SK-N-SH (cell line): ENCODE measurements around the gene ATP6V1G3. TPM values are rescaled to one million over a fixed set of nuclear protein-coding genes. Genes with fewer than 3 reads are reported as not detected.

Source experiments
- CTCF ChIA-PET: fragments of 300-600, 350-600 bp; formaldehyde crosslinking; extraction: SDS; loops from one replicate; lab custom pipeline; 2021; lab: Yijun Ruan, JAX
- POLR2A ChIA-PET: fragments of 350-600 bp; sonication (Branson Sonifier 250); formaldehyde crosslinking; extraction: SDS; loops from one replicate; lab custom pipeline; 2020; ENCODE audit warnings: antibody characterized with exemption, inconsistent platforms; lab: Yijun Ruan, JAX
- DNase-seq: peaks from one replicate; pipeline ENCODE4 v3.0.0; 2012
- H2AFZ ChIP-seq: fragments of 200-600 bp; sonication (generic); 2 replicates; pipeline ENCODE4 v1.8.1; 2016; ENCODE audit warnings: antibody characterized with exemption, mild to moderate bottlenecking, low read depth
- H3F3A ChIP-seq: fragments of 200-600 bp; sonication (generic); replicated peaks from 2 replicates; pipeline ENCODE3; 2016; ENCODE audit warnings: antibody characterized with exemption, mild to moderate bottlenecking; ENCODE audit not compliant: insufficient read depth
- H3K27ac ChIP-seq, 2 experiments: fragments of 200-500 bp in 1 of 2; fragments of 200-600 bp in 1 of 2; sonication (Bioruptor generic) in 1 of 2; sonication (generic), shearing (Covaris generic) in 1 of 2; 2 replicates each; pipeline versions ENCODE4 v1.5.1 to v1.6.1; 2014 to 2016; ENCODE audit warnings: low read depth in 2 of 2, inconsistent platforms in 1 of 2, low read length in 1 of 2, mild to moderate bottlenecking in 1 of 2, mixed read lengths in 1 of 2
- H3K27me3 ChIP-seq: fragments of 200-600 bp; sonication (generic), shearing (Covaris generic); 2 replicates; pipeline ENCODE4 v1.6.1; 2016; ENCODE audit warnings: mixed run types; ENCODE audit not compliant: insufficient read depth
- H3K36me3 ChIP-seq, 2 experiments: fragments of 200-500 bp in 1 of 2; fragments of 200-600 bp in 1 of 2; sonication (Bioruptor generic) in 1 of 2; sonication (generic) in 1 of 2; replicated peaks in 1 of 2; 2 replicates each; pipeline versions ENCODE3 to v1.5.1; 2014 to 2016; ENCODE audit warnings: low read length in 1 of 2, mild to moderate bottlenecking in 1 of 2; ENCODE audit not compliant: insufficient read depth in 2 of 2, control insufficient read depth in 1 of 2
- H3K4me1 ChIP-seq, 2 experiments: fragments of 200-500 bp in 1 of 2; fragments of 200-600 bp in 1 of 2; sonication (Bioruptor generic) in 1 of 2; sonication (generic), shearing (Covaris generic) in 1 of 2; 2 replicates each; pipeline versions ENCODE4 v1.5.1 to v1.6.1; 2014 to 2016; ENCODE audit warnings: low read depth in 1 of 2, low read length in 1 of 2, mixed run types in 1 of 2; ENCODE audit not compliant: insufficient read depth in 2 of 2, control insufficient read depth in 1 of 2
- H3K4me2 ChIP-seq: fragments of 200-600 bp; sonication (generic), shearing (Covaris generic); 2 replicates; pipeline ENCODE4 v1.6.1; 2017; ENCODE audit warnings: mixed run types
- H3K4me3 ChIP-seq, 2 experiments: fragments of 200-500 bp in 1 of 2; fragments of 200-600 bp in 1 of 2; sonication (Bioruptor generic) in 1 of 2; sonication (generic), shearing (Covaris generic) in 1 of 2; 2 replicates each; pipeline versions ENCODE4 v1.5.1 to v1.8.1; 2014 to 2016; ENCODE audit warnings: low read depth in 2 of 2, inconsistent platforms in 1 of 2, low read length in 1 of 2, mild to moderate bottlenecking in 1 of 2, mixed read lengths in 1 of 2, moderate library complexity in 1 of 2
- H3K79me2 ChIP-seq: fragments of 200-600 bp; sonication (generic); 2 replicates; pipeline ENCODE4 v1.8.1; 2017; ENCODE audit warnings: mild to moderate bottlenecking; ENCODE audit not compliant: insufficient read depth
- H3K9ac ChIP-seq: fragments of 200-600 bp; sonication (generic); 2 replicates; pipeline ENCODE4 v1.6.1; 2017; ENCODE audit warnings: mixed run types
- H3K9me2 ChIP-seq: fragments of 200-600 bp; sonication (generic); 2 replicates; pipeline ENCODE4 v1.6.1; 2017; ENCODE audit warnings: mixed run types
- H3K9me3 ChIP-seq: fragments of 200-600 bp; sonication (generic); 2 replicates; pipeline ENCODE4 v1.6.1; 2017; ENCODE audit warnings: mixed run types, mild to moderate bottlenecking, moderate library complexity
- H4K20me1 ChIP-seq: fragments of 200-600 bp; sonication (generic); 2 replicates; pipeline ENCODE4 v1.6.1; 2017; ENCODE audit warnings: mild to moderate bottlenecking, mixed run types; ENCODE audit not compliant: insufficient read depth
- CHD2 ChIP-seq: fragments of 150-350 bp; IDR thresholded peaks from 2 replicates; pipeline ENCODE4 v1.6.1; 2018; ENCODE audit warnings: low read length; ENCODE audit not compliant: partially characterized antibody
- EP300 ChIP-seq, 2 experiments: IDR thresholded peaks; 2 replicates each; pipeline versions ENCODE4 v1.4.0 to v1.6.1; 2012; ENCODE audit warnings: borderline replicate concordance in 1 of 2, low read depth in 1 of 2, low read length in 1 of 2
- FOSL2 ChIP-seq: IDR thresholded peaks from 2 replicates; pipeline ENCODE4 v1.4.0; 2012; ENCODE audit warnings: low read depth, mild to moderate bottlenecking, moderate library complexity, borderline replicate concordance
- GATA2 ChIP-seq: sonication (generic); formaldehyde crosslinking; IDR thresholded peaks from 2 replicates; pipeline ENCODE4 v1.5.0; 2020; ENCODE audit warnings: mild to moderate bottlenecking, missing genetic modification reagents
- IRF3 ChIP-seq: fragments of 150-350 bp; IDR thresholded peaks from 2 replicates; pipeline ENCODE4 v1.6.1; 2016; ENCODE audit warnings: mild to moderate bottlenecking, low read depth, low read length
- MAX ChIP-seq: IDR thresholded peaks from 2 replicates; pipeline ENCODE4 v1.4.0; 2012; ENCODE audit warnings: low read depth
- MEF2A ChIP-seq: IDR thresholded peaks from 2 replicates; pipeline ENCODE4 v1.4.0; 2012; ENCODE audit warnings: low read depth, borderline replicate concordance
- NRF1 ChIP-seq: IDR thresholded peaks from 2 replicates; pipeline ENCODE4 v1.6.1; 2012; ENCODE audit warnings: low read depth, mild to moderate bottlenecking, low read length
- PBX3 ChIP-seq: IDR thresholded peaks from 2 replicates; pipeline ENCODE4; 2012
- POLR2AphosphoS5 ChIP-seq: IDR thresholded peaks from 2 replicates; pipeline ENCODE4 v1.6.1; 2012; ENCODE audit warnings: low read depth, low read length
- RCOR1 ChIP-seq: fragments of 150-350 bp; IDR thresholded peaks from 2 replicates; pipeline ENCODE4 v1.6.1; 2017; ENCODE audit warnings: antibody characterized with exemption, low read length
- RFX5 ChIP-seq: IDR thresholded peaks from 2 replicates; pipeline ENCODE4 v1.6.1; 2012; ENCODE audit warnings: mild to moderate bottlenecking, improper control_type of control experiment, low read length
- RXRA ChIP-seq: IDR thresholded peaks from 2 replicates; pipeline ENCODE4 v1.4.0; 2012; ENCODE audit warnings: low read depth, mild to moderate bottlenecking, borderline replicate concordance
- SMC3 ChIP-seq: IDR thresholded peaks from 2 replicates; pipeline ENCODE4 v1.6.1; 2012; ENCODE audit warnings: low read depth, low read length, improper control_type of control experiment
- TAF1 ChIP-seq: IDR thresholded peaks from 2 replicates; pipeline ENCODE4 v1.6.1; 2012; ENCODE audit warnings: low read depth, mild to moderate bottlenecking, low read length, moderate library complexity, borderline replicate concordance
- USF1 ChIP-seq: IDR thresholded peaks from 2 replicates; pipeline ENCODE4 v1.4.0; 2012; ENCODE audit warnings: low read depth, borderline replicate concordance
- USF2 ChIP-seq: fragments of 150-350 bp; IDR thresholded peaks from 2 replicates; pipeline ENCODE4 v1.6.1; 2017; ENCODE audit warnings: antibody characterized with exemption, low read length, low read depth, borderline replicate concordance
- ZBTB33 ChIP-seq: IDR thresholded peaks from 2 replicates; pipeline ENCODE4 v1.4.0; 2012; ENCODE audit warnings: low read depth, borderline replicate concordance
- WGBS: methylation state at CpG from one replicate; pipeline ENCODE4 v1.1.6; 2017; ENCODE audit warnings: low lambda C conversion rate; 5-methylcytosine and 5-hydroxymethylcytosine counted together
- polyA plus RNA-seq, 3 experiments: library from polyadenylated mRNA; depleted of rRNA; stranded (reverse); fragments of >200 nt; gene quantifications; 2 replicates each; pipeline ENCODE4 v1.2.3, GENCODE V29; 2012

The ATP6V1G3 gene
- polyA plus RNA-seq, 1 of the 3 experiments (the other 2 are of a cell fraction): not detected

GRCh38 chr1:198538579-198539364, 1.7 kb downstream of the ATP6V1G3 start:
- Histone ChIP-seq H3K9ac (no peak overlapping the region), H3K79me2 (no peaks in the 10 kb centered on the region), H3F3A (peaks cover 3% of the 10 kb centered on the region), H3K4me1 (peaks cover 0 to 5% of the 10 kb centered on the region in 2 experiments; a peak in 2 of 4 replicates), H2AFZ (no peak overlapping the region), H3K9me3 (no peaks in the 10 kb centered on the region), H3K27me3 (no peaks in the 10 kb centered on the region), H3K4me3 (no peak overlapping the region), H3K9me2 (no peaks in the 10 kb centered on the region), H3K36me3 (no peaks in the 10 kb centered on the region), H3K4me2 (no peak overlapping the region), H3K27ac (no peak overlapping the region), H4K20me1 (no peaks in the 10 kb centered on the region)
- TF ChIP-seq RXRA (no peak), TAF1 (no peak), NRF1 (no peak), ZBTB33 (no peak), MAX (no peak), USF1 (no peak), EP300 (IDR thresholded peaks at IDR 0.05; ENCODE audit: borderline replicate concordance in 1 of 2, low read depth in 1 of 2, low read length in 1 of 2) (no peak), CHD2 (no peak), RCOR1 (no peak), MEF2A (no peak), FOSL2 (no peak), USF2 (no peak), PBX3 (no peak), IRF3 (no peak), GATA2 (no peak), RFX5 (no peak), POLR2AphosphoS5 (no peak), SMC3 (no peak)
- POLR2A ChIA-PET: no interaction called here
- DNase-seq: no peak
- CTCF ChIA-PET: no interaction called here
- WGBS: 95% methylated on average over 7 of the region's 7 CpGs
